Neural crest cell (in vitro differentiated cells): ENCODE data around the gene JPT2. TPM values are rescaled to one million over a fixed set of nuclear protein-coding genes. Genes with fewer than 3 reads are reported as not detected.

Experiments
- DNase-seq: peaks from one replicate; pipeline ENCODE4 v3.0.0; 2021; ENCODE audit warnings: low read depth, mixed read lengths, low spot score
- H3K27ac Mint-ChIP-seq: one replicate; pipeline ENCODE4 v1.8.0; 2021; ENCODE audit warnings: mild to moderate bottlenecking, mixed read lengths; ENCODE audit not compliant: unreplicated experiment
- H3K27me3 Mint-ChIP-seq: 2 replicates; pipeline ENCODE4 v1.8.0; 2021; ENCODE audit warnings: low read depth, mild to moderate bottlenecking, mixed read lengths
- H3K36me3 Mint-ChIP-seq: 2 replicates; pipeline ENCODE4 v1.8.0; 2021; ENCODE audit warnings: low read depth, mild to moderate bottlenecking, mixed read lengths
- H3K4me1 Mint-ChIP-seq: 2 replicates; pipeline ENCODE4 v1.8.0; 2021; ENCODE audit warnings: mixed read lengths
- H3K4me3 Mint-ChIP-seq: one replicate; pipeline ENCODE4 v1.8.0; 2021; ENCODE audit warnings: mild to moderate bottlenecking, mixed read lengths
- H3K9me3 Mint-ChIP-seq: 2 replicates; pipeline ENCODE4 v1.8.0; 2021; ENCODE audit warnings: mixed read lengths
- total RNA-seq: library from RNA; stranded (reverse); gene quantifications from 2 replicates; pipeline ENCODE4 v1.2.1, GENCODE V29; 2021
- TF ChIP-seq, protein P1 (sequence below): fragments of 200-600 bp; sonication (generic); conservative IDR thresholded peaks from 2 replicates; pipeline ENCODE4 v1.5.0; 2021; ENCODE audit warnings: antibody characterized with exemption, mild to moderate bottlenecking

JPT2 gene
- total RNA-seq, 1 donor from 2014 or later = 247 TPM

DNA sequence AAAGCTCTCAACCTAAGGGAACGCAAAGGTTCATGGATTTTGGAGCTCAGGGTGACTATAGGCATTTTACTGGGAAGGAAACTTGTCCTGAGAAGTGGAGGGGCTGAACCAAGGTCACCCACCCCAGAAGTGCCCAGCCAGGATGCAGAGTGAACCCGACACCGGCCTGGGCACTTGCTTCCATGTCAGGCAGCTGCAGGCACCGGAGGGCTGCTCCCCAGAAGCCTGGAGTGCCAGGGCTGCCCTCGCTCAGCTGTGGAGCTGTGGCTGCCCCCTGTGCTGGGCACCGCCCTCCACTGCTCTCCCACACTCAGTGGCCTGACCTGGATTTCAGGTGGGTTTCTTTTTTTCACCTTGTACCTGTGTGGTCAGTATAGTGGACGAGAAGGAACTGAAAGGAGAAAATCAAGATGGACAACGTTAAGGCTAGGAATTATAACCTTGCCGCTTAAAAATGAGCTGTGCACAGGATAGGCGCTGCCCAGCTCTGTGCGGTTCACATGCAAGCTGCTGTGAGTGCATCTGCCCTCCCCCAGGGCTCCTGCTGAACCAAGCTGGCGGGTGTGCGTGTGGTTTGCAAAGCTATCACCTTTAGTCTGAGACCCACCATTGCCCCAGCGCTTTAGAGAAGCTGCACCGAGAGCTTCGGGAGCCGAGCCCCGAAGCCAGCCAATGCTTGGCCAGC, 30.1 kb downstream of the JPT2 start:
- H3K4me1 Mint-ChIP-seq = peaks cover 31% of the 10 kb centered on the region
- no peaks in the 10 kb centered on the region for H3K9me3 Mint-ChIP-seq
- H3K36me3 Mint-ChIP-seq = no peaks in the 10 kb centered on the region
- TF ChIP-seq, protein P1, sequence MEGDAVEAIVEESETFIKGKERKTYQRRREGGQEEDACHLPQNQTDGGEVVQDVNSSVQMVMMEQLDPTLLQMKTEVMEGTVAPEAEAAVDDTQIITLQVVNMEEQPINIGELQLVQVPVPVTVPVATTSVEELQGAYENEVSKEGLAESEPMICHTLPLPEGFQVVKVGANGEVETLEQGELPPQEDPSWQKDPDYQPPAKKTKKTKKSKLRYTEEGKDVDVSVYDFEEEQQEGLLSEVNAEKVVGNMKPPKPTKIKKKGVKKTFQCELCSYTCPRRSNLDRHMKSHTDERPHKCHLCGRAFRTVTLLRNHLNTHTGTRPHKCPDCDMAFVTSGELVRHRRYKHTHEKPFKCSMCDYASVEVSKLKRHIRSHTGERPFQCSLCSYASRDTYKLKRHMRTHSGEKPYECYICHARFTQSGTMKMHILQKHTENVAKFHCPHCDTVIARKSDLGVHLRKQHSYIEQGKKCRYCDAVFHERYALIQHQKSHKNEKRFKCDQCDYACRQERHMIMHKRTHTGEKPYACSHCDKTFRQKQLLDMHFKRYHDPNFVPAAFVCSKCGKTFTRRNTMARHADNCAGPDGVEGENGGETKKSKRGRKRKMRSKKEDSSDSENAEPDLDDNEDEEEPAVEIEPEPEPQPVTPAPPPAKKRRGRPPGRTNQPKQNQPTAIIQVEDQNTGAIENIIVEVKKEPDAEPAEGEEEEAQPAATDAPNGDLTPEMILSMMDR = no peak
- H3K4me3 Mint-ChIP-seq = peak overlapping the region; percentile 91
- no peak for DNase-seq
- H3K27me3 Mint-ChIP-seq = peaks cover 5% of the 10 kb centered on the region
- no peak overlapping the region for H3K27ac Mint-ChIP-seq

- Mint-ChIP-seq H3K27me3 (peaks cover 5% of the 10 kb centered on the region), H3K9me3 (no peaks in the 10 kb centered on the region), H3K4me3 (peak overlapping the region; percentile 91)
Measured at GRCh38 chr16:1708768-1709180, 30.7 kb downstream of the JPT2 start.

GRCh38 chr16:1709356-1709755, 31.3 kb downstream of the JPT2 start:
- peaks cover 5% of the 10 kb centered on the region for H3K27me3 Mint-ChIP-seq
- TF ChIP-seq, protein P1 = no peak
- H3K4me1 Mint-ChIP-seq = peaks cover 29% of the 10 kb centered on the region
- H3K36me3 Mint-ChIP-seq = no peaks in the 10 kb centered on the region
- DNase-seq = no peak
- H3K27ac Mint-ChIP-seq = no peak overlapping the region
- peak overlapping the region; percentile 91 for H3K4me3 Mint-ChIP-seq
- H3K9me3 Mint-ChIP-seq = no peaks in the 10 kb centered on the region

More at GRCh38 chr16:1708768-1709180, 30.7 kb downstream of the JPT2 start:
- TF ChIP-seq, protein P1 = no peak
- Mint-ChIP-seq H3K4me1 (peaks cover 31% of the 10 kb centered on the region), H3K27ac (no peak overlapping the region), H3K36me3 (no peaks in the 10 kb centered on the region)
- DNase-seq = no peak

GRCh38 chr16:1710811-1711507, 32.9 kb downstream of the JPT2 start:
- Mint-ChIP-seq H3K36me3 (no peaks in the 10 kb centered on the region), H3K9me3 (no peaks in the 10 kb centered on the region), H3K4me3 (no peak overlapping the region), H3K4me1 (peaks cover 17% of the 10 kb centered on the region), H3K27me3 (no peaks in the 10 kb centered on the region), H3K27ac (peak overlapping the region; percentile 92)
- TF ChIP-seq, protein P1 = no peak
- no peak for DNase-seq

DNA sequence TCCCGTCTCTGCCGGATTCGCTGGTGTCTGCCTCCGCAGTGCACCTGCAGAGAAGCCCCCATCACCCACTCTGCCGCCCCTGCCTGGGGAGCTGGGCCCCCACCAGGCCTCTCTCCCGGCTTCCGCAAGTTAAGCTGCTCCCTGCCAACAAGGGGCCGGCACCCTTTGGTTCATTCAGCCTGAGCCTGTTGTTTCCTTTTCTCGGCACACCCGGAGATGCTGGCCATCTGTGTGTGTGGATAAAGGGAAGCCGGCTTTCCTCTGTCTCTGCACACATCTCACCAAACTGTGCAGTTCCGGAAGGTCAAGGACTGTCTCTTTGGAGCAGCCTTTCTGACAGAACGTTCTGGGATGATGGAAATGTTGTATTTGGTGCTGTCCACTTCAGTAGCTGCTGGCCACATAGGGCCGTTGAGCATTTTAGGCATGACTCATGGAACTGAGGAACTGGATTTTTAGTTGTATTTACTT, 34.7 kb downstream of the JPT2 start:
- H3K9me3 Mint-ChIP-seq = no peaks in the 10 kb centered on the region
- H3K36me3 Mint-ChIP-seq = no peaks in the 10 kb centered on the region
- H3K4me1 Mint-ChIP-seq = peaks cover 8% of the 10 kb centered on the region
- H3K27ac Mint-ChIP-seq = no peak overlapping the region
- TF ChIP-seq, protein P1 = no peak
- DNase-seq = no peak
- H3K4me3 Mint-ChIP-seq = no peak overlapping the region
- H3K27me3 Mint-ChIP-seq = no peaks in the 10 kb centered on the region
